ENCODE results near the gene ADCY1. TPM values are rescaled to one million over a fixed set of nuclear protein-coding genes. Genes with fewer than 3 reads are reported as not detected.

ADCY1 gene
- polyA plus RNA-seq, 4 donors: under 0.01 to 1.0 (median 0.88) TPM; not detected in 1

GRCh38 chr7:45593121-45593541 lies 19.0 kb downstream of the ADCY1 start:
- Histone ChIP-seq H3K9me3 (ENCODE audit: control insufficient read depth in 2 of 2, insufficient read depth in 1 of 2, low read depth in 1 of 2, low read length in 1 of 2) (no peaks in the 10 kb centered on the region), H3K27ac (ENCODE audit: low read depth in 1 of 3, low read length in 2 of 3) (no peak overlapping the region), H3K4me1 (ENCODE audit: control insufficient read depth in 3 of 3, insufficient read depth in 2 of 3, low read depth in 1 of 3, low read length in 2 of 3) (no peaks in the 10 kb centered on the region), H3K27me3 (ENCODE audit: control insufficient read depth in 3 of 3, insufficient read depth in 3 of 3, low read length in 3 of 3) (no peaks in the 10 kb centered on the region), H3K36me3 (ENCODE audit: control insufficient read depth in 3 of 3, insufficient read depth in 2 of 3, low read depth in 1 of 3, low read length in 3 of 3) (no peaks in the 10 kb centered on the region), H3K4me3 (ENCODE audit: low read depth in 1 of 3, low read length in 3 of 3) (no peak overlapping the region)
- DNase-seq (no peak), FAIRE-seq (no peak)
- 90 to 96% (median 92%) methylated on average over 12 of the region's 12 CpGs for WGBS, 3 donors

- FAIRE-seq: no peak
- DNase-seq: no peak
- WGBS, 3 donors: 92 to 95% (median 94%) methylated on average over 8 of the region's 8 CpGs
Measured at GRCh38 chr7:45593877-45594276, 19.7 kb downstream of the ADCY1 start.

GRCh38 chr7:45594745-45595535 lies 20.8 kb downstream of the ADCY1 start:
- Histone ChIP-seq H3K27me3 (ENCODE audit: control insufficient read depth in 3 of 3, insufficient read depth in 3 of 3, low read length in 3 of 3) (no peaks in the 10 kb centered on the region), H3K36me3 (ENCODE audit: control insufficient read depth in 3 of 3, insufficient read depth in 2 of 3, low read depth in 1 of 3, low read length in 3 of 3) (no peaks in the 10 kb centered on the region), H3K4me1 (ENCODE audit: control insufficient read depth in 3 of 3, insufficient read depth in 2 of 3, low read depth in 1 of 3, low read length in 2 of 3) (no peaks in the 10 kb centered on the region), H3K4me3 (ENCODE audit: low read depth in 1 of 3, low read length in 3 of 3) (no peak overlapping the region), H3K9me3 (ENCODE audit: control insufficient read depth in 2 of 2, insufficient read depth in 1 of 2, low read depth in 1 of 2, low read length in 1 of 2) (no peaks in the 10 kb centered on the region), H3K27ac (ENCODE audit: low read depth in 1 of 3, low read length in 2 of 3) (no peak overlapping the region)
- FAIRE-seq: no peak
- no peak for DNase-seq
- WGBS, 3 donors: 75 to 79% (median 76%) methylated on average over 7 of the region's 7 CpGs

More at GRCh38 chr7:45593877-45594276, 19.7 kb downstream of the ADCY1 start:
- no peaks in the 10 kb centered on the region for H3K36me3 ChIP-seq (ENCODE audit: control insufficient read depth in 3 of 3, insufficient read depth in 2 of 3, low read depth in 1 of 3, low read length in 3 of 3)
- H3K27me3 ChIP-seq (ENCODE audit: control insufficient read depth in 3 of 3, insufficient read depth in 3 of 3, low read length in 3 of 3): no peaks in the 10 kb centered on the region
- no peak overlapping the region for H3K27ac ChIP-seq (ENCODE audit: low read depth in 1 of 3, low read length in 2 of 3)
- no peaks in the 10 kb centered on the region for H3K4me1 ChIP-seq (ENCODE audit: control insufficient read depth in 3 of 3, insufficient read depth in 2 of 3, low read depth in 1 of 3, low read length in 2 of 3)
- no peaks in the 10 kb centered on the region for H3K9me3 ChIP-seq (ENCODE audit: control insufficient read depth in 2 of 2, insufficient read depth in 1 of 2, low read depth in 1 of 2, low read length in 1 of 2)
- H3K4me3 ChIP-seq (ENCODE audit: low read depth in 1 of 3, low read length in 3 of 3): no peak overlapping the region

- WGBS, 3 donors: 82 to 89% (median 86%) methylated on average over 9 of the region's 9 CpGs
Measured at GRCh38 chr7:45595809-45596664, 21.9 kb downstream of the ADCY1 start.

GRCh38 chr7:45596665-45597095 lies 22.5 kb downstream of the ADCY1 start:
- WGBS, 3 donors: 84 to 91% (median 88%) methylated on average over 7 of the region's 7 CpGs
- H3K4me3 ChIP-seq (ENCODE audit: low read depth in 1 of 3, low read length in 3 of 3): no peak overlapping the region
- H3K9me3 ChIP-seq (ENCODE audit: control insufficient read depth in 2 of 2, insufficient read depth in 1 of 2, low read depth in 1 of 2, low read length in 1 of 2): no peaks in the 10 kb centered on the region
- DNase-seq (no peak), FAIRE-seq (no peak)
- H3K27me3 ChIP-seq (ENCODE audit: control insufficient read depth in 3 of 3, insufficient read depth in 3 of 3, low read length in 3 of 3): no peaks in the 10 kb centered on the region
- H3K27ac ChIP-seq (ENCODE audit: low read depth in 1 of 3, low read length in 2 of 3): no peak overlapping the region
- no peaks in the 10 kb centered on the region for H3K4me1 ChIP-seq (ENCODE audit: control insufficient read depth in 3 of 3, insufficient read depth in 2 of 3, low read depth in 1 of 3, low read length in 2 of 3)
- H3K36me3 ChIP-seq (ENCODE audit: control insufficient read depth in 3 of 3, insufficient read depth in 2 of 3, low read depth in 1 of 3, low read length in 3 of 3): no peaks in the 10 kb centered on the region

More at GRCh38 chr7:45595809-45596664, 21.9 kb downstream of the ADCY1 start:
- no peaks in the 10 kb centered on the region for H3K4me1 ChIP-seq (ENCODE audit: control insufficient read depth in 3 of 3, insufficient read depth in 2 of 3, low read depth in 1 of 3, low read length in 2 of 3)
- no peak overlapping the region for H3K27ac ChIP-seq (ENCODE audit: low read depth in 1 of 3, low read length in 2 of 3)
- no peak overlapping the region for H3K4me3 ChIP-seq (ENCODE audit: low read depth in 1 of 3, low read length in 3 of 3)
- DNase-seq: no peak
- no peaks in the 10 kb centered on the region for H3K36me3 ChIP-seq (ENCODE audit: control insufficient read depth in 3 of 3, insufficient read depth in 2 of 3, low read depth in 1 of 3, low read length in 3 of 3)
- H3K9me3 ChIP-seq (ENCODE audit: control insufficient read depth in 2 of 2, insufficient read depth in 1 of 2, low read depth in 1 of 2, low read length in 1 of 2): no peaks in the 10 kb centered on the region
- no peaks in the 10 kb centered on the region for H3K27me3 ChIP-seq (ENCODE audit: control insufficient read depth in 3 of 3, insufficient read depth in 3 of 3, low read length in 3 of 3)
- no peak for FAIRE-seq

GRCh38 chr7:45597286-45597984 lies 23.3 kb downstream of the ADCY1 start:
- Histone ChIP-seq H3K4me3 (ENCODE audit: low read depth in 1 of 3, low read length in 3 of 3) (no peak overlapping the region), H3K27ac (ENCODE audit: low read depth in 1 of 3, low read length in 2 of 3) (no peak overlapping the region), H3K27me3 (ENCODE audit: control insufficient read depth in 3 of 3, insufficient read depth in 3 of 3, low read length in 3 of 3) (no peaks in the 10 kb centered on the region), H3K36me3 (ENCODE audit: control insufficient read depth in 3 of 3, insufficient read depth in 2 of 3, low read depth in 1 of 3, low read length in 3 of 3) (no peaks in the 10 kb centered on the region), H3K9me3 (ENCODE audit: control insufficient read depth in 2 of 2, insufficient read depth in 1 of 2, low read depth in 1 of 2, low read length in 1 of 2) (no peaks in the 10 kb centered on the region), H3K4me1 (ENCODE audit: control insufficient read depth in 3 of 3, insufficient read depth in 2 of 3, low read depth in 1 of 3, low read length in 2 of 3) (no peaks in the 10 kb centered on the region)
- DNase-seq (no peak), FAIRE-seq (no peak)
- WGBS, 3 donors: 81 to 84% (median 82%) methylated on average over 9 of the region's 9 CpGs

GRCh38 chr7:45598886-45599520 lies 24.8 kb downstream of the ADCY1 start:
- H3K27me3 ChIP-seq (ENCODE audit: control insufficient read depth in 3 of 3, insufficient read depth in 3 of 3, low read length in 3 of 3): no peaks in the 10 kb centered on the region
- 87 to 88% (median 87%) methylated on average over 14 of the region's 14 CpGs for WGBS, 3 donors
- DNase-seq (no peak), FAIRE-seq (no peak)
- no peak overlapping the region for H3K27ac ChIP-seq (ENCODE audit: low read depth in 1 of 3, low read length in 2 of 3)
- no peaks in the 10 kb centered on the region for H3K36me3 ChIP-seq (ENCODE audit: control insufficient read depth in 3 of 3, insufficient read depth in 2 of 3, low read depth in 1 of 3, low read length in 3 of 3)
- H3K4me3 ChIP-seq (ENCODE audit: low read depth in 1 of 3, low read length in 3 of 3): no peak overlapping the region
- no peaks in the 10 kb centered on the region for H3K4me1 ChIP-seq (ENCODE audit: control insufficient read depth in 3 of 3, insufficient read depth in 2 of 3, low read depth in 1 of 3, low read length in 2 of 3)
- H3K9me3 ChIP-seq (ENCODE audit: control insufficient read depth in 2 of 2, insufficient read depth in 1 of 2, low read depth in 1 of 2, low read length in 1 of 2): no peaks in the 10 kb centered on the region
